Astrocyte (in vitro differentiated cells and primary cell): ENCODE results near the gene PRDX5. TPM values are rescaled to one million over a fixed set of nuclear protein-coding genes. Genes with fewer than 3 reads are reported as not detected.

Experiments
- DNase-seq: peaks from one replicate; pipeline ENCODE4 v3.0.0-alpha.2; 2010; ENCODE audit warnings: low read depth
- FAIRE-seq: peaks from 2 replicates; lab custom pipeline; 2011; peaks lifted over from hg19 to GRCh38; lab: Jason Lieb, UNC
- H2AFZ ChIP-seq: 2 replicates; pipeline ENCODE4 v1.6.0; 2012; ENCODE audit warnings: low read depth, low read length, inconsistent platforms
- H3K27ac ChIP-seq: 2 replicates; pipeline ENCODE4 v1.5.1; 2011; ENCODE audit warnings: low read depth, low read length, inconsistent platforms
- H3K27me3 ChIP-seq: 2 replicates; pipeline ENCODE4 v1.6.0; 2011; ENCODE audit warnings: low read length, inconsistent platforms; ENCODE audit not compliant: insufficient read depth
- H3K36me3 ChIP-seq: 2 replicates; pipeline ENCODE4 v1.5.1; 2011; ENCODE audit warnings: low read length, inconsistent platforms; ENCODE audit not compliant: insufficient read depth
- H3K4me1 ChIP-seq: 2 replicates; pipeline ENCODE4 v1.5.1; 2011; ENCODE audit warnings: low read length, inconsistent platforms; ENCODE audit not compliant: insufficient read depth
- H3K4me2 ChIP-seq: 2 replicates; pipeline ENCODE4 v1.6.0; 2012; ENCODE audit warnings: low read length, inconsistent platforms
- H3K4me3 ChIP-seq: 2 replicates; pipeline ENCODE4 v1.5.1; 2011; ENCODE audit warnings: low read depth, mild to moderate bottlenecking, low read length, inconsistent platforms; ENCODE audit not compliant: insufficient read depth
- H3K79me2 ChIP-seq: 2 replicates; pipeline ENCODE4 v1.6.0; 2012; ENCODE audit warnings: mild to moderate bottlenecking, low read length, inconsistent platforms; ENCODE audit not compliant: insufficient read depth
- H3K9ac ChIP-seq: 2 replicates; pipeline ENCODE4 v1.6.0; 2012; ENCODE audit warnings: mild to moderate bottlenecking, low read length, inconsistent platforms
- H3K9me3 ChIP-seq: 2 replicates; pipeline ENCODE4 v1.5.1; 2012; ENCODE audit warnings: low read depth, mild to moderate bottlenecking, low read length, inconsistent platforms; ENCODE audit not compliant: insufficient read depth
- H4K20me1 ChIP-seq: 2 replicates; pipeline ENCODE4 v1.6.0; 2012; ENCODE audit warnings: low read length, inconsistent platforms; ENCODE audit not compliant: insufficient read depth
- H3K27ac Mint-ChIP-seq: one replicate; pipeline ENCODE4 v1.8.0; 2021; ENCODE audit warnings: mild to moderate bottlenecking, mixed read lengths; ENCODE audit not compliant: unreplicated experiment
- H3K27me3 Mint-ChIP-seq: one replicate; pipeline ENCODE4 v1.8.0; 2021; ENCODE audit warnings: low read depth, mixed read lengths; ENCODE audit not compliant: unreplicated experiment
- H3K36me3 Mint-ChIP-seq: one replicate; pipeline ENCODE4 v1.8.0; 2021; ENCODE audit warnings: low read depth, mixed read lengths; ENCODE audit not compliant: unreplicated experiment
- H3K4me1 Mint-ChIP-seq: one replicate; pipeline ENCODE4 v1.8.0; 2021; ENCODE audit warnings: low read depth, mixed read lengths; ENCODE audit not compliant: unreplicated experiment
- H3K4me3 Mint-ChIP-seq: one replicate; pipeline ENCODE4 v1.8.0; 2021; ENCODE audit warnings: mild to moderate bottlenecking, moderate library complexity, mixed read lengths; ENCODE audit not compliant: unreplicated experiment
- H3K9me3 Mint-ChIP-seq: one replicate; pipeline ENCODE4 v1.8.0; 2021; ENCODE audit warnings: mild to moderate bottlenecking, mixed read lengths; ENCODE audit not compliant: unreplicated experiment
- CTCF ChIP-seq: IDR thresholded peaks from 2 replicates; pipeline ENCODE4 v1.5.1; 2011; ENCODE audit warnings: low read depth, mild to moderate bottlenecking, inconsistent platforms, low read length, moderate library complexity; ENCODE audit not compliant: insufficient read depth
- EZH2 ChIP-seq: IDR thresholded peaks from 2 replicates; pipeline ENCODE4 v1.6.1; 2012; ENCODE audit warnings: mild to moderate bottlenecking, low read length, inconsistent platforms; ENCODE audit not compliant: insufficient read depth
- total RNA-seq: library from RNA; stranded (reverse); gene quantifications from 2 replicates; pipeline ENCODE4 v1.2.1, GENCODE V29; 2021

Gene PRDX5
- total RNA-seq, 1 donor from 2014 or later = 243 TPM

DNA sequence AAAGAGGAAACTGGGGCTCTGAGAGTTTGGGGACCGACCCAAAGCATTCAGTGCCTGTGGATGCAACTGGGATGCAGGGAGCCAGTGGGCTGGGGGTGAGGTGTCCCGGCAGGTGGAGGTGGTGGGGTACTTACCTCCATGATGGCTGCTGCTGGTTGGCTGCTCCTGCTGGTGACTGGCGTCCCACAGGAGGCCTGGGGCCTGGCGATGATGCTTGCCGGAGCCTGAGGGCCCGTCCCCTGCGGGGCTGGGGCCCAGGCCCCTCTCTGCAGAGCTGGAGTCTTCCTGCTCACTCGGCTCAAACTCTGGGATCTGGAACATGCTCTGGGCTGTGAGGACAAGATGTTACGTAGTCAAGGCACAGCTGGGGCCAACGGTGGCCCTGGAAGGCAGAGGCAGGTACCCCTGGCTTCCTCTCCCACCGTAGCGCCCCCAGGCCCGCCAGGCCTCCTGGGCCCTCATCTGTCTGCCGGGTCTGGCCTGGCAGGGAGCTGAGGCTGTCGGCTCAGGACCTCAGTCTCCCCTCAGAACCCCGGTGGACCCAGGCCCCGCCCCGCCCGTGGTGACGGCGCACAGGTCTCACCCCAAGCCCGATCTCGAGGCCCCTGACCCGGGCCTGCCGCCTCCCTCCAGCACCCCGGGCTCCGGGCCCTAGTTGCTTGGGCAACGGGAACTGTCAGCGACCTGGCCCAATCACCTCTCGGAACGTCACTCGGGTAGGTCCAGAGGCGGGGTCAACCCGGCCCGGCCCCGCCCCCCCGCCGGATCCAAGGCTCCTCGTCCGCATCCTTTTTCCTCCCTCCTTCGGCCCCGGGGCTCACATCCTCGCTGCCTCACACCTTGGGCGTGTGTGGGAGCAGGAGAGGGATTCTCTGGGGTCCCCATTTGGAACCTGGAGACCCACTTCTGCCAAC lies 33.6 kb upstream of the PRDX5 start, which contains the start of gene BAD:
BAD (minus strand) TSS at position 618 of the 914 bp plus-strand sequence; CDS start at position 321, 297 bp downstream.
- H3K27ac ChIP-seq = peak within 1 kb of the TSS; percentile 78
- H3K4me3 ChIP-seq = peak within 1 kb of the TSS; percentile 88
- peaks cover 10% of the 10 kb centered on the region for H3K4me1 ChIP-seq
- FAIRE-seq (no peak), DNase-seq (peak; percentile 74)
- H3K9me3 Mint-ChIP-seq = no peaks in the 10 kb centered on the region
- peak within 1 kb of the TSS; percentile 87 for H3K4me3 Mint-ChIP-seq
- peaks cover 3% of the 10 kb centered on the region for H3K36me3 Mint-ChIP-seq
- no peaks in the 10 kb centered on the region for H3K36me3 ChIP-seq
- peaks cover 3% of the 10 kb centered on the region for H3K4me1 Mint-ChIP-seq
- no peaks in the 10 kb centered on the region for H3K9me3 ChIP-seq
- peak within 1 kb of the TSS; percentile 92 for H3K9ac ChIP-seq
- no peak within 1 kb of the TSS for H3K27ac Mint-ChIP-seq
- TF ChIP-seq EZH2 = no peak
- no peak for TF ChIP-seq CTCF
- peaks cover 2% of the 10 kb centered on the region for H3K27me3 Mint-ChIP-seq
- H4K20me1 ChIP-seq = no peaks in the 10 kb centered on the region
- H3K4me2 ChIP-seq = peak within 1 kb of the TSS; percentile 100
- no peaks in the 10 kb centered on the region for H3K27me3 ChIP-seq
- H3K79me2 ChIP-seq = peaks cover 16% of the 10 kb centered on the region
- peak within 1 kb of the TSS; percentile 88 for H2AFZ ChIP-seq

DNA sequence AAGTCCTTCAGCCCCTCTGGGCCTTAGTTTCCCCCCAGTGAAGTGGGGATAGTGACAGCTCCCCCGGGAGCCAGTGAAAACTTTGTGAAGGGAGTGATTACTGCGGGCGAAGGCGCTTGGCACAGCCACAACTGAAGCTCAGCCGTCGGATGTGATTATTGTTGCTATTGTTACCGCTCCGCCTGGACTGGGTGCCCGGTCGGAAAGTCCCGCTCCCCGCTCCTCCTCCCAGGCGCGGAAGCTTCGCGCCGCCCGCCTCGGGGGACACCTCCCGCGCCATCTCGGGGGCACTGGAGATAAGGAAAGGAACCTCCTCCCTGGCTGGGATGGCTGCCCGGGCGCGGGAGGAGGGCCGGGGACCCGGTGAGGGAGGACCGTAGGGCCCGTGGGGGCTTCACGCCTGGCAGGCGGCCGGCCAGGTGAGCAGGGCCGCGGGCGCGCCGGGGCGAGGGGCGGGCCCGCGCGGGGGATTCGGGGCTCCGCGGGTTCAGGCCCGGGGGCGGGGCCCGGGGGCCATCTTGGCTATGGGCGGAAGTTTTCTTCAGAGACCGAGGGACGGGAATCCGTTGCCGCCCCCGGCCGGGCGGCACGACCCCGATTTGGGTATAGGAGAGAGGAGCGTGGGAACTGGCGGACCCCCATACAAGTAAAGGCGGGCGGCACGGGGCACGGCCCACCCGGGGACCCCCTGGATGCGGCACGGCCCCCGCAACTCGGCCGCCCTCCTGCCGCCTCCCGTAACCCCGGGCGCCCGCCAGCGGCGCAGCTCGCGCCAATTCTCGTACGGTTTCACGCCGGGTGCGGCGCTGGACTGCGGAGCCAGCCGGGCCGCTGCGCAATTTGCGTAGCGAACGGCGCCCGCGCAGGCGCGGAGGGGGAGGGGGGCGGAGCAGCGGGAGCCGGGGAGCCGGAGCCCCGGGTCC lies 32.7 kb upstream of the PRDX5 start, which contains the start of gene GPR137:
GPR137 (plus strand) TSS at position 887 of the 923 bp plus-strand sequence. CDS start 677 bp downstream, outside the sequence.
- peaks cover under 1% of the 10 kb centered on the region for H3K27me3 ChIP-seq
- Mint-ChIP-seq H3K27ac (peak within 1 kb of the TSS; percentile 30), H3K4me3 (peak within 1 kb of the TSS; percentile 87), H3K27me3 (peaks cover 10% of the 10 kb centered on the region), H3K36me3 (peaks cover 5% of the 10 kb centered on the region), H3K4me1 (peaks cover 3% of the 10 kb centered on the region), H3K9me3 (no peaks in the 10 kb centered on the region)
- H3K9me3 ChIP-seq = no peaks in the 10 kb centered on the region
- H3K79me2 ChIP-seq = peaks cover 16% of the 10 kb centered on the region
- H3K9ac ChIP-seq = peak within 1 kb of the TSS; percentile 92
- TF ChIP-seq EZH2 (no peak), CTCF (no peak)
- H3K4me2 ChIP-seq = peak within 1 kb of the TSS; percentile 100
- H2AFZ ChIP-seq = peak within 1 kb of the TSS; percentile 88
- peak within 1 kb of the TSS; percentile 88 for H3K4me3 ChIP-seq
- H3K4me1 ChIP-seq = peaks cover 10% of the 10 kb centered on the region
- peak; percentile 28 for DNase-seq
- peaks cover 7% of the 10 kb centered on the region for H4K20me1 ChIP-seq
- no peak for FAIRE-seq
- H3K36me3 ChIP-seq = no peaks in the 10 kb centered on the region
- peak within 1 kb of the TSS; percentile 78 for H3K27ac ChIP-seq
